Bronchial epithelial cell (primary cell): ENCODE measurements around the gene PDZD4. TPM values are rescaled to one million over a fixed set of nuclear protein-coding genes. Genes with fewer than 3 reads are reported as not detected.

ENCODE experiments used
- DNase-seq: peaks from one replicate; pipeline ENCODE4 v3.0.0-alpha.2; 2010; ENCODE audit warnings: low read depth
- FAIRE-seq: peaks from 2 replicates; lab custom pipeline; 2011; peaks lifted over from hg19 to GRCh38; lab: Jason Lieb, UNC
- H3K27me3 ChIP-seq: 2 replicates; pipeline ENCODE4 v1.5.1; 2011; ENCODE audit warnings: low read length; ENCODE audit not compliant: control insufficient read depth, insufficient read depth
- H3K36me3 ChIP-seq: 2 replicates; pipeline ENCODE4 v1.5.1; 2011; ENCODE audit warnings: low read length; ENCODE audit not compliant: control insufficient read depth, insufficient read depth
- H3K4me3 ChIP-seq: 2 replicates; pipeline ENCODE4 v1.5.1; 2011; ENCODE audit warnings: mild to moderate bottlenecking, low read depth, low read length, control low read depth
- total RNA-seq: library from RNA; depleted of rRNA; stranded (reverse); fragments of >200 nt; gene quantifications from 2 replicates; pipeline ENCODE4 v1.2.1, GENCODE V29; 2014
- TF ChIP-seq, protein P1 (sequence below): IDR thresholded peaks from 2 replicates; pipeline ENCODE4 v1.5.1; 2011; ENCODE audit warnings: mild to moderate bottlenecking, moderate library complexity, low read length, control low read depth, inconsistent platforms; ENCODE audit not compliant: insufficient read depth, severe bottlenecking

PDZD4 gene
- total RNA-seq, 1 donor from 2014 or later = under 0.01 TPM

DNA sequence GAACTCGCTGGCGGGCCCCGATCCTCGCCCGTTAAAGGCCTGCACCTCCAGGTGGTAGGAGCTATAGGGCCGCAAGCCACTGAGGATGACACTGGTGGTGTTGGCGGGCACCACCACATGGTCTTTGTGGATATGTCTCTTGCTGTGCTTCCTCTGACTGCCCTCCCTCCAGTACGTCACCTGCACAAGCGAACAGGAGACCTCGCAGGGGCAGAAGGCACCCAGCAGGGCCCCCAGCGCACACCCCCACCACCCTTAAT, 34.9 kb upstream of the PDZD4 start:
- FAIRE-seq (no peak), DNase-seq (no peak)
- no peaks in the 10 kb centered on the region for H3K27me3 ChIP-seq
- TF ChIP-seq, protein P1, sequence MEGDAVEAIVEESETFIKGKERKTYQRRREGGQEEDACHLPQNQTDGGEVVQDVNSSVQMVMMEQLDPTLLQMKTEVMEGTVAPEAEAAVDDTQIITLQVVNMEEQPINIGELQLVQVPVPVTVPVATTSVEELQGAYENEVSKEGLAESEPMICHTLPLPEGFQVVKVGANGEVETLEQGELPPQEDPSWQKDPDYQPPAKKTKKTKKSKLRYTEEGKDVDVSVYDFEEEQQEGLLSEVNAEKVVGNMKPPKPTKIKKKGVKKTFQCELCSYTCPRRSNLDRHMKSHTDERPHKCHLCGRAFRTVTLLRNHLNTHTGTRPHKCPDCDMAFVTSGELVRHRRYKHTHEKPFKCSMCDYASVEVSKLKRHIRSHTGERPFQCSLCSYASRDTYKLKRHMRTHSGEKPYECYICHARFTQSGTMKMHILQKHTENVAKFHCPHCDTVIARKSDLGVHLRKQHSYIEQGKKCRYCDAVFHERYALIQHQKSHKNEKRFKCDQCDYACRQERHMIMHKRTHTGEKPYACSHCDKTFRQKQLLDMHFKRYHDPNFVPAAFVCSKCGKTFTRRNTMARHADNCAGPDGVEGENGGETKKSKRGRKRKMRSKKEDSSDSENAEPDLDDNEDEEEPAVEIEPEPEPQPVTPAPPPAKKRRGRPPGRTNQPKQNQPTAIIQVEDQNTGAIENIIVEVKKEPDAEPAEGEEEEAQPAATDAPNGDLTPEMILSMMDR = no peak
- H3K4me3 ChIP-seq = no peak overlapping the region
- H3K36me3 ChIP-seq = no peaks in the 10 kb centered on the region

DNA sequence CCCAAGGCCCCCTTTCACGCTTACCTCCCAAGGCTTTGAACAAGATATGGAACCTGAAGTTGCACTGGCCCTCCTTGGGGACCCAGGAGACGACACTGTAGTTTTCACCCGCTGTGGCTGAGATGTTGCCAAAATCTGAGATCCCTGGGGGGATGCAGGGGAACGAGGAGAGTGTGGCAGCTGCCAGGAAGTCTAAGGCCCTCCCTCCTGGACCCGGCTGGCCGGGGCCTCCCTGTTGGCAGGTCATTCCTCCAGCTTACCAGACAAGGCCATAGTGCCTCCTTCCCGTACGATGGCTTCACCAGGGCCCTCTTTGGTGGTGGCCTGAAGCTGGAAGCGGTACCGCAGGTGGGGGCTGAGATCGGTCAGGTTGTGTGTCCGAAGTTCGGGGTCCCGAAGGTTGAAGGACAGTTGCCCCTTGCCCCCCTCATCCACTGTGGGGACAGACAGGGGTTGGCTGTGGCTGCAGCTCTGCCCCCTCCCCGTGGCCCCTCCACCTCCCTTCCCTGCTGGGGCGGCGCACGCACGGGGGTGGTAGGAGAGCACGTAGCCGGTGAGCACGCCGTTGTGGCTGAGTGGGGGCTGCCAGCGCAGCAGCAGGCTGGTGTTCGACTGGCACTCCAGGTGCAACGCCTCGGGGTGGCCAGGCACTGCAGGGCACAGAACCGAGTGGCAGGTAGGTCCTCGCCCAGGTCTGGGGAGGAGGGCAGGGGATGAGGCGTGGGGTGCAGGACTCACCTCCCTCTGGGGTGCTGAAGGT, 34.4 kb upstream of the PDZD4 start:
- FAIRE-seq = no peak
- no peaks in the 10 kb centered on the region for H3K27me3 ChIP-seq
- TF ChIP-seq, protein P1 = no peak
- H3K36me3 ChIP-seq = no peaks in the 10 kb centered on the region
- DNase-seq = no peak
- H3K4me3 ChIP-seq = no peak overlapping the region

DNA sequence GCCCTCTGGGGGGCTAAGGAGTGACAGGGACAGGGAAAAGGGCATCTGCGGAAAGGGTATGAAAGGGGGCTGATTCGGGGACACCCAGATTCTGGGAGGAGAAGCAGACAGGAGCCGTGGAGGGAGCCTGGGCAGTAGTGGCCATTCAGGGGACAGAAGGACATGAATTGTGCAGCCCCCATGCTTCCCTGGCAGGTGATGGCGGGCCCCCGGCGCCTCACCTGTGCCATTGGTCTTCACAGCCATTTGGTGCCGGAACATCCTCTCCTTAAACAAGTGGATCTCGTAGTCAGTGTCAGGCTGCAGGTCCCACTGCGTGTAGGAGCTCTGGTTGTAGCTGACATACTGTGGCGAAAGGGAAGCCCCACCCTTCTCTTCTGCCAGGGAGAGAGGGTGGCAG, 33.8 kb upstream of the PDZD4 start:
- H3K4me3 ChIP-seq = no peak overlapping the region
- no peaks in the 10 kb centered on the region for H3K36me3 ChIP-seq
- FAIRE-seq (no peak), DNase-seq (no peak)
- TF ChIP-seq, protein P1 = no peak
- no peaks in the 10 kb centered on the region for H3K27me3 ChIP-seq

DNA sequence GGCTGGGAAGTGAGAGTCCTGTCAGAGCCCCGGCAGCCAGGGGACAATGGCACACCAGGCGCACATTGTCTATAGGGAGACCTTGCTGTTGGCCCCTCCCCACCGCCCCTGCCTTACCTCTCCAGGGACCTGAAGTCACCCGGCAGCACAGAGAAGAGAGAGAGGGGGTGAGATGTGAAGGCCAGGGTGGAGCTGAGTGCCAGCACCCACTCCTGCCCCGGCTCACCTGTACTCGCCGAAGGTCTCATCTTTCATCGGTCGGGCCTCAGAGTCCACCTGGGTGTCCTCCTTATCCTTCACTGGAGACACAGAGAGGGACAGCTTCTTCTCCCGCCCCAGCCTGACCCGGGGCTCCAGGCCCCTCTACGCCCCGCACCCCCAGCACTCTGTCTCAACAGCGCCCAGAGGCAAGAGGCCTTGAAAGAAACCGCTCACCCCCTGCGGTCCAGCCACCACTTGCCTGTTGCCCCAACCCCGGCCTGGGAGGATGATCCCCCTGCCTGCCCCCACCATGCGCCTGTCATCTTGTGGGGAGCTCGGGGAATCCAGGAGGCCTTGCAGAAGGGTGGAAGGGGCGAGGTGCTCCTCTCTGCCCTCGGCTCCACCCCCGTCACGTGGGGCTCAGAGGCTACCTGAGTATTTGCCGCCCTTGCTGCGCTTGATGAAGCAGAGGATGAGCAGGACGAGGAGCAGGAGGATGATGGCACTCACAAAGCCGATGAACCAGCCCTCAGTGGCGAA, 33.1 kb upstream of the PDZD4 start:
- DNase-seq = no peak
- Histone ChIP-seq H3K27me3 (no peaks in the 10 kb centered on the region), H3K4me3 (no peak overlapping the region), H3K36me3 (no peaks in the 10 kb centered on the region)
- TF ChIP-seq, protein P1 = no peak
- no peak for FAIRE-seq

DNA sequence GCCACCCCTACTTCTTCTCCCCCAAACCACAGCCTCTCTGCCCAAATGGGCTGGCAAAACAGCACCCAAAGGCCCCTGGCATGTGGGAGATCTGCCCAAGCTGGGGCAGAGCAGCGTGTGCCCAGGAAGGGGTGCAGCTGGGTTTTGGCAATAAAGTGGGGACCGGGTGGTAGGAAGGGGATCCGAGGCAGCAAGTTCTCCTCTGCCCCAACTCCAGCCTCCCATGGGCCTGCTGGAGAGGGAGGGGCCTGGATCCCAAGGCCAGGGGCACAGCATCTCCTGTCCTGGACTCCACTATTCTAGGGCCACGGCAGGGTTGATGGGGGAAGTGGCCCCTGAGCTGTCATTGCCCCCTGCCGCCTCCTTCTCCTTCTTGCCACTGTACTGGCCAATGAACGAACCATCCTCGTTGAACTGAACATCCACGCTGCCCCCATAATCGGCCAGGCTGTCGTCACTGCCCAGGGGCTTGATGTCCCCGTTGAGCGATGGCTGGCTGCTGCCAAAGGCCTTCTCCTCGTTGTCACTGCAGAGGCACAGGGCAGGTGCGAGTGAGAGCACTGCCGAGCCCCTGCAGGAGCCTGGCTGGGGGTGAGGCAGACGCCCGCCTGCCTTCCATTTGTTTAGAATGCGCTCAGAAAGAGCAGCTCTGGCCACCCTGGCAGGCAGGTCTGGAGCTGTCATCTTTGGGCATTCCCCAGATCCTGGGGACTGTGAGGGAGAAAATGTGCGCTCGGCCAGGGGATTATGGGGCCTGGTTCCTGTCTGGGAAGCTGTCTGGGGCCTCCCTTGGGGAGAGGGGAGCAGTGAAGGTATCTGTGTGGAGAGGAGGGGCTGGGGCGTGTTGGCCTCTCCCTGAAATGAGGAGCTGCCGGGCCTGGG, 32.3 kb upstream of the PDZD4 start:
- H3K27me3 ChIP-seq = no peaks in the 10 kb centered on the region
- no peak for DNase-seq
- H3K36me3 ChIP-seq = no peaks in the 10 kb centered on the region
- no peak overlapping the region for H3K4me3 ChIP-seq
- FAIRE-seq = no peak
- TF ChIP-seq, protein P1 = no peak
